Vagina (tissue), 2 donors: ENCODE results near the gene TUBA1A. TPM values are rescaled to one million over a fixed set of nuclear protein-coding genes. Genes with fewer than 3 reads are reported as not detected.

ENCODE experiments used
- DNase-seq, 2 donors: peaks; one replicate each; pipeline ENCODE4 v3.0.0-alpha.2; 2017; ENCODE audit errors: extremely low spot score in 2 of 2
- H3K27ac ChIP-seq: fragments of 200-600 bp; sonication (generic); one replicate; pipeline ENCODE4 v1.5.1; 2019
- H3K27me3 ChIP-seq: fragments of 200-600 bp; sonication (generic); one replicate; pipeline ENCODE4 v1.5.1; 2019
- H3K36me3 ChIP-seq, 2 donors: fragments of 200-600 bp; sonication (generic); one replicate each; pipeline ENCODE4 v1.5.1; 2017 to 2019
- H3K4me1 ChIP-seq: fragments of 200-600 bp; sonication (generic); one replicate; pipeline ENCODE4 v1.5.1; 2019
- H3K4me3 ChIP-seq, 2 donors: fragments of 200-600 bp; sonication (generic); 1 replicate in 1 of 2; 2 replicates in 1 of 2; pipeline ENCODE4 v1.5.1; 2016 to 2019
- H3K9me3 ChIP-seq: fragments of 200-600 bp; sonication (generic); one replicate; pipeline ENCODE4 v1.5.1; 2019
- POLR2A ChIP-seq, 2 donors: fragments of 450-650 bp; IDR thresholded peaks; one replicate each; pipeline ENCODE4 v1.6.1; 2017; ENCODE audit warnings: antibody characterized with exemption in 2 of 2, mild to moderate bottlenecking in 2 of 2, moderate library complexity in 2 of 2
- POLR2AphosphoS5 ChIP-seq, 2 donors: sonication (generic); formaldehyde crosslinking; IDR thresholded peaks; one replicate each; pipeline ENCODE4 v1.9.0; 2017; ENCODE audit warnings: antibody characterized with exemption in 2 of 2, mild to moderate bottlenecking in 2 of 2, low read depth in 1 of 2; ENCODE audit not compliant: insufficient read depth in 1 of 2
- intact Hi-C: fragments of 100-400 bp; cut with DNase I; formaldehyde crosslinking; loops from one replicate; pipeline ENCODE4 v1.15.1; 2023
- total RNA-seq: library from RNA; depleted of rRNA; stranded (reverse); fragments of >200 nt; gene quantifications from one replicate; pipeline ENCODE4 v1.2.3, GENCODE V29; 2016
- TF ChIP-seq, protein P1 (sequence below), 3 experiments: fragments of 450-650 bp in 2 of 3; fragments of 200-600 bp in 1 of 3; sonication (generic) in 1 of 3; IDR thresholded peaks; one replicate each; pipeline ENCODE4 v1.5.1; 2017 to 2019; ENCODE audit warnings: antibody characterized with exemption in 3 of 3, mild to moderate bottlenecking in 2 of 3, moderate library complexity in 2 of 3

TUBA1A gene
- total RNA-seq, 1 donor from 2014 or later: 236 TPM

- Histone ChIP-seq H3K36me3 (no peaks in the 10 kb centered on the region), H3K27ac (no peak overlapping the region), H3K9me3 (no peaks in the 10 kb centered on the region), H3K27me3 (no peaks in the 10 kb centered on the region), H3K4me1 (no peaks in the 10 kb centered on the region), H3K4me3 (no peak overlapping the region)
- TF ChIP-seq, protein P1, sequence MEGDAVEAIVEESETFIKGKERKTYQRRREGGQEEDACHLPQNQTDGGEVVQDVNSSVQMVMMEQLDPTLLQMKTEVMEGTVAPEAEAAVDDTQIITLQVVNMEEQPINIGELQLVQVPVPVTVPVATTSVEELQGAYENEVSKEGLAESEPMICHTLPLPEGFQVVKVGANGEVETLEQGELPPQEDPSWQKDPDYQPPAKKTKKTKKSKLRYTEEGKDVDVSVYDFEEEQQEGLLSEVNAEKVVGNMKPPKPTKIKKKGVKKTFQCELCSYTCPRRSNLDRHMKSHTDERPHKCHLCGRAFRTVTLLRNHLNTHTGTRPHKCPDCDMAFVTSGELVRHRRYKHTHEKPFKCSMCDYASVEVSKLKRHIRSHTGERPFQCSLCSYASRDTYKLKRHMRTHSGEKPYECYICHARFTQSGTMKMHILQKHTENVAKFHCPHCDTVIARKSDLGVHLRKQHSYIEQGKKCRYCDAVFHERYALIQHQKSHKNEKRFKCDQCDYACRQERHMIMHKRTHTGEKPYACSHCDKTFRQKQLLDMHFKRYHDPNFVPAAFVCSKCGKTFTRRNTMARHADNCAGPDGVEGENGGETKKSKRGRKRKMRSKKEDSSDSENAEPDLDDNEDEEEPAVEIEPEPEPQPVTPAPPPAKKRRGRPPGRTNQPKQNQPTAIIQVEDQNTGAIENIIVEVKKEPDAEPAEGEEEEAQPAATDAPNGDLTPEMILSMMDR (IDR thresholded peaks at IDR 0.05): no peak
- TF ChIP-seq POLR2AphosphoS5 (IDR thresholded peaks at IDR 0.05; ENCODE audit: insufficient read depth in 1 of 2, low read depth in 1 of 2): no peak
- no peak for TF ChIP-seq POLR2A (IDR thresholded peaks at IDR 0.05)
- no peak for DNase-seq
- intact Hi-C loops: no loop called here
These were observed 34.7 kb downstream of the TUBA1A start for GRCh38 chr12:49154221-49154620.

GRCh38 chr12:49147384-49147783 lies 41.5 kb downstream of the TUBA1A start:
- TF ChIP-seq POLR2A (IDR thresholded peaks at IDR 0.05): no peak
- no peak for TF ChIP-seq POLR2AphosphoS5 (IDR thresholded peaks at IDR 0.05; ENCODE audit: insufficient read depth in 1 of 2, low read depth in 1 of 2)
- TF ChIP-seq, protein P1 (IDR thresholded peaks at IDR 0.05): no peak

GRCh38 chr12:49146406-49146805 lies 42.5 kb downstream of the TUBA1A start:
- H3K27ac ChIP-seq: no peak overlapping the region
- intact Hi-C loops: no loop called here
- H3K36me3 ChIP-seq: no peaks in the 10 kb centered on the region
- no peaks in the 10 kb centered on the region for H3K27me3 ChIP-seq
- no peaks in the 10 kb centered on the region for H3K9me3 ChIP-seq
- DNase-seq: no peak
- no peak overlapping the region for H3K4me3 ChIP-seq
- H3K4me1 ChIP-seq: no peaks in the 10 kb centered on the region
- TF ChIP-seq POLR2A (IDR thresholded peaks at IDR 0.05): no peak
- TF ChIP-seq, protein P1 (IDR thresholded peaks at IDR 0.05): no peak

More at GRCh38 chr12:49147384-49147783, 41.5 kb downstream of the TUBA1A start:
- H3K9me3 ChIP-seq: no peaks in the 10 kb centered on the region
- no peak overlapping the region for H3K4me3 ChIP-seq
- intact Hi-C loops: no loop called here
- H3K27ac ChIP-seq: no peak overlapping the region
- H3K36me3 ChIP-seq: no peaks in the 10 kb centered on the region
- no peaks in the 10 kb centered on the region for H3K4me1 ChIP-seq
- no peaks in the 10 kb centered on the region for H3K27me3 ChIP-seq
- no peak for DNase-seq

DNA sequence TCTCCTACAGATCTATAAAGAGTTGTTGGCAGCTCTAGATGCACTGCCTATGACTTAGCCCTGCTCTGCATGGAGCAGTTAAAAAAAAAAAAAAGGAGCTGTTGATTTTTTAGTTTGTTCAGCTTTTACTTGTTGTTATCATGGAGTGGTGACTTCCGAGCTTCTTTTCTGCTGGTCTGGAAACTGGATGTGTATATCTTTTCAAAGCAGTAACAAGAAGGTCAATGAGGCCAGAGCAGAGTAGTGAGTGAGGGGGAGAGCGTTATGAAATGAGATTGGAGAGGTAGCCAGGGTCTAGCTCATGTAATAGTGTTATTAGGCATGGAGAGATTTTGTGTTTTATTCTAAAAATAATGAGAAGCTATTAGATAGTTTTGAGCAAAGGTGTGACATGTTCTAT lies 44.5 kb downstream of the TUBA1A start:
- no peaks in the 10 kb centered on the region for H3K4me1 ChIP-seq
- TF ChIP-seq, protein P1 (IDR thresholded peaks at IDR 0.05): no peak
- TF ChIP-seq POLR2AphosphoS5 (IDR thresholded peaks at IDR 0.05; ENCODE audit: insufficient read depth in 1 of 2, low read depth in 1 of 2): no peak
- no peak for TF ChIP-seq POLR2A (IDR thresholded peaks at IDR 0.05)
- no peak for DNase-seq
- intact Hi-C loops: no loop called here
- no peak overlapping the region for H3K27ac ChIP-seq
- no peaks in the 10 kb centered on the region for H3K27me3 ChIP-seq
- no peaks in the 10 kb centered on the region for H3K36me3 ChIP-seq
- no peak overlapping the region for H3K4me3 ChIP-seq
- H3K9me3 ChIP-seq: no peaks in the 10 kb centered on the region

- no peak for DNase-seq
- Histone ChIP-seq H3K27me3 (no peaks in the 10 kb centered on the region), H3K36me3 (no peaks in the 10 kb centered on the region), H3K4me1 (no peaks in the 10 kb centered on the region), H3K4me3 (no peak overlapping the region), H3K9me3 (no peaks in the 10 kb centered on the region), H3K27ac (no peak overlapping the region)
- intact Hi-C loops: no loop called here
- TF ChIP-seq, protein P1 (IDR thresholded peaks at IDR 0.05): no peak
- TF ChIP-seq POLR2A (IDR thresholded peaks at IDR 0.05) (no peak), POLR2AphosphoS5 (IDR thresholded peaks at IDR 0.05; ENCODE audit: insufficient read depth in 1 of 2, low read depth in 1 of 2) (no peak)
These were observed 49.9 kb downstream of the TUBA1A start for GRCh38 chr12:49138999-49139398.
